Stimulated activated naive CD4-positive, alpha-beta T cell treated with Interleukin-2 at 50 U/mL for 16 hours (primary cell): Measurements from ENCODE around the gene IFNL2.
"Not testable (repeated sequence)": the region's sequence is repeated elsewhere in the genome, so short reads cannot be mapped to it uniquely, and the experiment has no call there.

Experiments used
- DNase-seq: peaks from one replicate; lab custom pipeline; 2025; lab: John Stamatoyannopoulos, UW

Gene IFNL2

DNA sequence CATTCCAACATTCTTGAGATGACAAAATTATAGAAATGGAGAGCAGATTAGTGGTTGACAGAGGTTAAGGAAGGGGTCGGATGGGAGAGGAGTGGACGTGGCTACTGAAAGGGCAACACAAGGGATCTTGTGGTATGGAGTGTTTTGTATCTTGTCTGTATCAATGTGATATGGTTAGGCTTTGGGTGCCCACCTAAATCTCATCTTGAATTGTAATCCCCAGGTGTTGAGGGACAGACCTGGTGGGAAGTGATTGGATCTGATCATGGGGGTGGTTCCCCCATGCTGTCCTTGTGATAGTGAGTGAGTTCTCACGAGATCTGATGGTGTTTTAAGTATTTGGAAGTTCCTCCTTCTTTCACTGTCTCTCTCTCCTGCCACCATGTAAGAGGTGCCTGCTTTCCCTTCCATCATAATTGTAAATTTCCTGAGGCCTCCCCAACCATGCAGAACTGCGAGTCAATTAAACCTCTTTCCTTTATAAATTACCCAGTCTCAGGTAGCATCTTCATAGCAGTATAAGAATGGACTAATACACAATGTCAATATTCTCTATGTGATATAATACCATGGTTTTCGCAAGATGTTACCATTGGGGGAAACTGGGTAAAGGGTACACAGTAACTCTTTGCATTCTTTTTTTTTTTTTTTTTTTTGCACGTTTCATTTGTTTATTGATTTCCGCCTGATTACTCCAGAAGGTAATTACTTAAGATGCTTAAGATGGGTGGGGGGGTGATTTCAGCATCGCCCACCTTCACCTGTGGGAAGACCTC is 14.6 kb upstream of the IFNL2 start:
- no peak for DNase-seq

- no peak for DNase-seq
Observed at GRCh38 chr19:39254531-39255345, 13.5 kb upstream of the IFNL2 start.

DNA sequence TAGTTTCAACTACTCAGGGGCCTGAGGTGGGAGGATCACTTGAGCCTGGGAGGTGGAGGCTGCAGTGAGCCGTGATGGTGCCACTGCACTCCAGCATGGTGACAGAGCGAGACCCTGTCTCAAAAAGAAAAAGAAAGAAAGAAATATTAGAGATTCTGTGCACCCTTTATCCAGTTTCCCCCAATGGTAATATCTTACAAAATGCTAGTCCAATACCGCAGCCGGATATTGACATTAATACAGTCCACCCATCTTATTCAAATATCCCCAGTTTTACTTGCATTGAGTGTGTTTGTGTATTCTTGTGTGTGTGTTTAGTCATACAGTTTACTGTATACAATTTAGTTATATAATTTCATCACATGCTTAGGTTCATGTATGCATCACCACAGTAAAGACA is 11.0 kb upstream of the IFNL2 start:
- no peak for DNase-seq

DNA sequence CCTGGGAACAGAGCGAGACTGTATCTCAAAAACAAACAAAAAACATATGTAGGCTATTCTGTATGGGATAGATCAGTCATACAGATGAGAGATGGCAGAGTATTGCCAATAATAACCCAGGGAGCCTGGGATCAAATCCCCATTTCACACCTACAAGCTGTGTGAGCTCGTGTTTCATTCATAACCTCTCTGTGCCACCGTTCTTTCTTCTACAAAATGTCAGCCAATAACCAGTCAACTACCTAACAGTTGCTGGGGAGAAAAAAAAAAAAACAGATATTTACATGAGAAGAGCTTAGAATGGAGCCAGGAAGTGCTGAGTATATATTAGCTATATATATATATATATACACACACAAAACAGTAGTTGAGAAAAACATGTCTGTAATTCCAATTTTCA is 6.5 kb upstream of the IFNL2 start:
- no peak for DNase-seq

GRCh38 chr19:39262496-39262895 is 5.7 kb upstream of the IFNL2 start:
- no peak for DNase-seq

- no peak for DNase-seq
Observed at GRCh38 chr19:39263912-39264305, 4.3 kb upstream of the IFNL2 start.

DNA sequence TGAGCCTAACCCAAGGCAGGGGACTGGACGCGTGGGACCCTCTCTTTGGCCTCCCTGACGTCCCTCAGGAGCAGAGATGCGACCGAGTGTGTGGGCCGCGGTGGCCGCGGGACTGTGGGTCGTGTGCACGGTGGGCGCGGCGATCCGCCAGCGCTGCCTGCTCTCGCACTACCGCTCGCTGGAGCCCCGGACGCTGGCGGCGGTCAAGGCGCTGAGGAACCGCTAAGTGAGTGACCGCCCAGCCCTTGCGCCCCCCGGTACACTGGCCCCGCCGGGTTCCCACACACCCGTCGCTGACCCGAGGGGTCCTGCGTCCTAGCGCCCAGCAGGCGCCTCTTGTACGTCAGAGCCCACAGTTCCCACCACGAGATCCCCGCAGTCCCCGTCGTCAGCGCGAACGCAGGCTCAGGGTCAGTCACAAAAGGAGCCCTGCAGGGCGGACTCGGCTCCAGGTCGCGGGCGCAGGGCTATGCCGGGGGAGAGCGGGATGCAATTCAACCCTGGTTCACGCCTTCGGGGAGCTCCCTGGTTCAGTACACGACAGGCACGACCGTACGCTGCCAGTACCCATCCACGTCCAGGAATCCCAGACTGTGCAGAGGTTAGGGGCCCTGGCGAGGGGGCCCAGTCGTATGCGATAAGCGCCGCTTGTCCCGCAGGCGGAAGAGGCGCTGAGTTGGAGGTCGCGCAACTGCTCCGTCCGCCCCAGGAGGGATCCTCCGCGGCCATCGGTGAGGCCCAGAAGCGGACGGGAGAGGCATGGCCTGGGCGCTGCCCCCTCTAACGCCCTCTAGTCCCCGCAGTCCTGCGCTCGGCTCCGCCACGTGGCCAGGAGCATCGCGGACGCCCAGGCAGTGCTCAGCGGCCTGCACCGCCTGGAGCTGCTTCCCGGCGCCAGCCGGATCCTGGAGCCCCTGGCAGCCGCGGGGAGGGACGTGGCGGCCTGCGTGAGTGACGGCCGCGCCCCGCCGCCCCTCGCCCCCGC is 3.6 kb upstream of the IFNL2 start:
- no peak for DNase-seq

DNA sequence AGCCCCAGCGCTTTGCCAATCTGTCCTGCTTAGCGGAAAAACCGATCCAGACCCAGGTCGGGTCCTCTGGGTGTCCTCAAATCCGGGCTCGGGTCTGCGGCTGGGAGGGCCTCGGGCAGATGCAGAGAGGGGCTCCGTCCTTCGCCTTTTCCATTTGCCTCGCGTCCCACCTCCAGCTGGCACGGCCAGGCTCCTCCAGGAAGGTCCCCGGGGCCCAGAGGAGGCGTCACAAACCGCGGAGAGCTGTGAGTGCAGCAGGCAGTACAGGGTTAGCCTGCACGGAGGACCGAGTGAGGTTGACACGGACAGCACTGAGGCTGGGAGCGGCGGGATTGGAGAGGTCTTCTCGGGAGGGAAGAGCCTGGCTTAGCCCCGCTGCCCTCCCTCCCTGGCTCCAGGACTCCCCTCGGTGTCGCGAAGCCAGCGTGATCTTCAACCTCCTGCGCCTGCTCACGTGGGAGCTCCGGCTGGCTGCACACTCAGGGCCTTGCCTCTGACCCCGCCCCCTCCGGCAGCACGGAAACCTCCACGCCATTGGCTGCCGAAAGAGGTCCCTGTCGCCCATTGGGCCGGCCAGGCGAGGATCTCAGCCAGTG is 2.8 kb upstream of the IFNL2 start:
- DNase-seq: no peak

- not testable (repeated sequence) for DNase-seq
Observed at GRCh38 chr19:39268531-39269223, 481 bp downstream of the IFNL2 start.

GRCh38 chr19:39269369-39269768 is 1.2 kb downstream of the IFNL2 start:
- not testable (repeated sequence) for DNase-seq

DNA sequence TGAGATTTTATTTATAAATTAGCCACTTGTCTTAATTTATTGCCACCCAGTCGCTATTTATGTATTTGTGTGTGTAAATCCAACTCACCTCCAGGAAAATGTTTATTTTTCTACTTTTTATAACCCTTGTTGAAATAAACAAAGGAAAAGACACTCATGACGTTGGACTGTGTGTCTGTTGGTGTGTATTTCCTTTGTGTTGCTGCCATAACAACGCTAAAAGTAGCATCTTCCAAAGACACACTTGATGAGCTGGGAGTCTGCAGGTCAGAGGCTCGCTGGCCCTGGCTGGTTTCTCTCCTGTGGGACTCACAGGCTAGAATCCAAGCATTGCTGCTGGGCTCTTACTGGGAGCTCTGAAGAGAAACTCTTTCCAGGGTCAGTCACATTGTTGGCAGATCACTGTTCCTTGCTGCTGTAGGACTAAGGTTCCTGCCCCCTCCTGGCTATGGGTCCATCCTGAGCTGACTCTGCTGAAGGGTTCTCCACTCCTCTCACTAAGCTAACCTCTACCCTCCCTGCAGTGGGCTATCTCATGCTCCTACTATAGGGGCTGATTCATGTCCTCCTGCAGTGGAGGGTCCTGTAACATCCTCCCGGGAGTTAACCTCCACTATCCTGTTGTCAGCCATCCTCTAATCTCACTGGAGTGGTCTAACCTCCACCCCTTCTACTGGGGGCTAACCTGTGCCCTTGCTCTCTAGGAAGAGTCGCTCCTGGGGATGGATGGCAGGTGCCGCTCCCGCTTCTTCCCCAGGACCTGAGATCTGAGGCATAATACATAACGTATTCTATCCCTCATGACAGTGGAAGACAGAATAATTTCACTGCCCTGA is 2.1 kb downstream of the IFNL2 start:
- DNase-seq: no peak

- DNase-seq: not testable (repeated sequence)
Observed at GRCh38 chr19:39273859-39274258, 5.7 kb downstream of the IFNL2 start.

GRCh38 chr19:39275578-39275977 is 7.4 kb downstream of the IFNL2 start:
- DNase-seq: no peak

DNA sequence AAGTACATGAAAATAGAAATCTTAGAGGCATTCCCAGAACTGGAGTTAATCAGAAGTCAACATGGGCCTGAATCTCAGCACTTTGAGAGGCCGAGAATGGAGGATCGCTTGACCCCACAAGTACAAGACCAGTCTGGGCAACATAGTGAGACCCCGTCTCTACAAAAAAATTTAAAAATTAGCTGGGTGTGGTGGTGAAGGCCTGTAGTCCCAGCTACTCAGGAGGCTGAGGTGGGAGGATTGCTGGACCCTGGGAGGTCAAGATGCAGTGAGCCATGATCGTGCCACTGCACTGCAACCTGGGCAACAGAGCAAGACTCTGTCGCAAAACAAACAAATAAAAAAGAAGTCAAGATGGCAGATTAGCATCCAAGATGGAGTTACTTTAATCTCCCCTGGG is 8.5 kb downstream of the IFNL2 start:
- DNase-seq: no peak

- DNase-seq: no peak
Observed at GRCh38 chr19:39277598-39277997, 9.4 kb downstream of the IFNL2 start.

GRCh38 chr19:39282021-39282420 is 13.8 kb downstream of the IFNL2 start:
- no peak for DNase-seq

DNA sequence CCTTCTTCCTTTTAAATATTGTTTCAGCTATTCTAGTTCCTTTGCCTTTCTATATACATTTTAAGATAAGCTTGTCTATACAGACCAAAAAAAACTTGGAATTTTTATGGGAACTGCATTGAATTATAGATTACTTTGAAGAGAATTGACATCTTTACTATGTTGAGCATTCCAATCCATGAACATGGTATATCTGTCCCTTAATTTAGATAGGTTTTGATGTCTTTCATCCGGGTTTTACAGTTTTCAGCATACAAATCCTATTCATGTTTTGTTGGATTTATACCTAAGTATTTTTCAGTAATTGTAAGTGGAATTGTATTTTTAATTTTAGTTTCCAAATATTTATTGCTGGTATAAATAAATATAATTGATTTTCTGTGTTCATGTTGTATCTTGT is 15.8 kb downstream of the IFNL2 start:
- DNase-seq: no peak

- no peak for DNase-seq
Observed at GRCh38 chr19:39293394-39293793, 25.2 kb downstream of the IFNL2 start.

- DNase-seq: no peak
Observed at GRCh38 chr19:39296055-39296645, 28.0 kb downstream of the IFNL2 start, which contains the start of gene IFNL1. TSS of gene IFNL1 (plus strand) at chr19:39296407. CDS start at chr19:39296422, 15 bp downstream.

- no peak for DNase-seq
Observed at GRCh38 chr19:39296906-39297305, 28.7 kb downstream of the IFNL2 start.
